OCI-LY3 (cell line): ENCODE measurements around the gene ZBTB5.

Experiments
- EZH2phosphoT487 ChIP-seq: fragments of 200-600 bp; shearing (Covaris generic); IDR thresholded peaks from 2 replicates; pipeline ENCODE4 v1.6.1; 2018; ENCODE audit warnings: antibody characterized with exemption, mixed run types, low read depth
- TF ChIP-seq, protein P1 (sequence below): fragments of 200-600, 300-600 bp; sonication (generic); IDR thresholded peaks from 2 replicates; pipeline ENCODE4 v1.5.1; 2014; ENCODE audit warnings: antibody characterized with exemption, low read length, low read depth

GRCh38 chr9:37436540-37436939 is 28.7 kb downstream of the ZBTB5 start:
- TF ChIP-seq, protein P1, sequence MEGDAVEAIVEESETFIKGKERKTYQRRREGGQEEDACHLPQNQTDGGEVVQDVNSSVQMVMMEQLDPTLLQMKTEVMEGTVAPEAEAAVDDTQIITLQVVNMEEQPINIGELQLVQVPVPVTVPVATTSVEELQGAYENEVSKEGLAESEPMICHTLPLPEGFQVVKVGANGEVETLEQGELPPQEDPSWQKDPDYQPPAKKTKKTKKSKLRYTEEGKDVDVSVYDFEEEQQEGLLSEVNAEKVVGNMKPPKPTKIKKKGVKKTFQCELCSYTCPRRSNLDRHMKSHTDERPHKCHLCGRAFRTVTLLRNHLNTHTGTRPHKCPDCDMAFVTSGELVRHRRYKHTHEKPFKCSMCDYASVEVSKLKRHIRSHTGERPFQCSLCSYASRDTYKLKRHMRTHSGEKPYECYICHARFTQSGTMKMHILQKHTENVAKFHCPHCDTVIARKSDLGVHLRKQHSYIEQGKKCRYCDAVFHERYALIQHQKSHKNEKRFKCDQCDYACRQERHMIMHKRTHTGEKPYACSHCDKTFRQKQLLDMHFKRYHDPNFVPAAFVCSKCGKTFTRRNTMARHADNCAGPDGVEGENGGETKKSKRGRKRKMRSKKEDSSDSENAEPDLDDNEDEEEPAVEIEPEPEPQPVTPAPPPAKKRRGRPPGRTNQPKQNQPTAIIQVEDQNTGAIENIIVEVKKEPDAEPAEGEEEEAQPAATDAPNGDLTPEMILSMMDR: no peak
- no peak for TF ChIP-seq EZH2phosphoT487
